ENCODE data around the gene HBS1L.

HBS1L gene

GRCh38 chr6:135073756-135074393, 19.3 kb upstream of the HBS1L start:
- no peak overlapping the region for H3K27ac ChIP-seq (ENCODE audit: low read depth, low read length)
- no peaks in the 10 kb centered on the region for H3K9me3 ChIP-seq (ENCODE audit: control insufficient read depth, insufficient read depth, low read length)
- H3K4me3 ChIP-seq (ENCODE audit: low read depth, low read length): no peak overlapping the region
- H3K4me1 ChIP-seq (ENCODE audit: control insufficient read depth, insufficient read depth, low read length): no peaks in the 10 kb centered on the region
- no peak overlapping the region for H3K9ac ChIP-seq (ENCODE audit: low read depth, low read length)
- no peaks in the 10 kb centered on the region for H3K36me3 ChIP-seq (ENCODE audit: control insufficient read depth, insufficient read depth, low read length)
- H3K27me3 ChIP-seq (ENCODE audit: control insufficient read depth, insufficient read depth, low read length): no peaks in the 10 kb centered on the region

- no peaks in the 10 kb centered on the region for H3K9me3 ChIP-seq (ENCODE audit: control insufficient read depth, insufficient read depth, low read length)
- no peak overlapping the region for H3K27ac ChIP-seq (ENCODE audit: low read depth, low read length)
Observed at GRCh38 chr6:135073217-135073616, 18.6 kb upstream of the HBS1L start.

GRCh38 chr6:135072753-135073152, 18.1 kb upstream of the HBS1L start:
- Histone ChIP-seq H3K9me3 (ENCODE audit: control insufficient read depth, insufficient read depth, low read length) (no peaks in the 10 kb centered on the region), H3K27me3 (ENCODE audit: control insufficient read depth, insufficient read depth, low read length) (no peaks in the 10 kb centered on the region), H3K27ac (ENCODE audit: low read depth, low read length) (no peak overlapping the region), H3K4me3 (ENCODE audit: low read depth, low read length) (no peak overlapping the region), H3K36me3 (ENCODE audit: control insufficient read depth, insufficient read depth, low read length) (no peaks in the 10 kb centered on the region), H3K4me1 (ENCODE audit: control insufficient read depth, insufficient read depth, low read length) (no peaks in the 10 kb centered on the region), H3K9ac (ENCODE audit: low read depth, low read length) (no peak overlapping the region)

More at GRCh38 chr6:135073217-135073616, 18.6 kb upstream of the HBS1L start:
- Histone ChIP-seq H3K27me3 (ENCODE audit: control insufficient read depth, insufficient read depth, low read length) (no peaks in the 10 kb centered on the region), H3K4me3 (ENCODE audit: low read depth, low read length) (no peak overlapping the region), H3K9ac (ENCODE audit: low read depth, low read length) (no peak overlapping the region), H3K36me3 (ENCODE audit: control insufficient read depth, insufficient read depth, low read length) (no peaks in the 10 kb centered on the region), H3K4me1 (ENCODE audit: control insufficient read depth, insufficient read depth, low read length) (no peaks in the 10 kb centered on the region)

- Histone ChIP-seq H3K9me3 (ENCODE audit: control insufficient read depth, insufficient read depth, low read length) (no peaks in the 10 kb centered on the region), H3K27ac (ENCODE audit: low read depth, low read length) (no peak overlapping the region), H3K27me3 (ENCODE audit: control insufficient read depth, insufficient read depth, low read length) (no peaks in the 10 kb centered on the region), H3K9ac (ENCODE audit: low read depth, low read length) (no peak overlapping the region), H3K36me3 (ENCODE audit: control insufficient read depth, insufficient read depth, low read length) (no peaks in the 10 kb centered on the region), H3K4me3 (ENCODE audit: low read depth, low read length) (no peak overlapping the region), H3K4me1 (ENCODE audit: control insufficient read depth, insufficient read depth, low read length) (no peaks in the 10 kb centered on the region)
Observed at GRCh38 chr6:135071541-135071940, 16.9 kb upstream of the HBS1L start.

GRCh38 chr6:135067911-135068310, 13.3 kb upstream of the HBS1L start:
- no peak overlapping the region for H3K27ac ChIP-seq (ENCODE audit: low read depth, low read length)
- no peaks in the 10 kb centered on the region for H3K9me3 ChIP-seq (ENCODE audit: control insufficient read depth, insufficient read depth, low read length)
- H3K36me3 ChIP-seq (ENCODE audit: control insufficient read depth, insufficient read depth, low read length): no peaks in the 10 kb centered on the region
- H3K4me3 ChIP-seq (ENCODE audit: low read depth, low read length): no peak overlapping the region
- H3K27me3 ChIP-seq (ENCODE audit: control insufficient read depth, insufficient read depth, low read length): no peaks in the 10 kb centered on the region
- H3K4me1 ChIP-seq (ENCODE audit: control insufficient read depth, insufficient read depth, low read length): peaks cover 4% of the 10 kb centered on the region; the same call in 1 of the 2 replicates
- no peak overlapping the region for H3K9ac ChIP-seq (ENCODE audit: low read depth, low read length)

- no peak overlapping the region for H3K4me3 ChIP-seq (ENCODE audit: low read depth, low read length)
- no peak overlapping the region for H3K27ac ChIP-seq (ENCODE audit: low read depth, low read length)
- H3K9me3 ChIP-seq (ENCODE audit: control insufficient read depth, insufficient read depth, low read length): no peaks in the 10 kb centered on the region
- no peaks in the 10 kb centered on the region for H3K36me3 ChIP-seq (ENCODE audit: control insufficient read depth, insufficient read depth, low read length)
- H3K9ac ChIP-seq (ENCODE audit: low read depth, low read length): no peak overlapping the region
- H3K27me3 ChIP-seq (ENCODE audit: control insufficient read depth, insufficient read depth, low read length): no peaks in the 10 kb centered on the region
- H3K4me1 ChIP-seq (ENCODE audit: control insufficient read depth, insufficient read depth, low read length): peaks cover 4% of the 10 kb centered on the region; the same call in 1 of the 2 replicates
Observed at GRCh38 chr6:135066806-135067205, 12.2 kb upstream of the HBS1L start.

GRCh38 chr6:135066397-135066796, 11.8 kb upstream of the HBS1L start:
- H3K9me3 ChIP-seq (ENCODE audit: control insufficient read depth, insufficient read depth, low read length): no peaks in the 10 kb centered on the region
- no peaks in the 10 kb centered on the region for H3K27me3 ChIP-seq (ENCODE audit: control insufficient read depth, insufficient read depth, low read length)
- H3K4me3 ChIP-seq (ENCODE audit: low read depth, low read length): no peak overlapping the region
- no peak overlapping the region for H3K9ac ChIP-seq (ENCODE audit: low read depth, low read length)
- peaks cover 4% of the 10 kb centered on the region; the same call in 1 of the 2 replicates for H3K4me1 ChIP-seq (ENCODE audit: control insufficient read depth, insufficient read depth, low read length)
- H3K27ac ChIP-seq (ENCODE audit: low read depth, low read length): no peak overlapping the region
- H3K36me3 ChIP-seq (ENCODE audit: control insufficient read depth, insufficient read depth, low read length): no peaks in the 10 kb centered on the region

GRCh38 chr6:135064586-135064985, 10.0 kb upstream of the HBS1L start:
- no peaks in the 10 kb centered on the region for H3K36me3 ChIP-seq (ENCODE audit: control insufficient read depth, insufficient read depth, low read length)
- no peak overlapping the region for H3K9ac ChIP-seq (ENCODE audit: low read depth, low read length)
- H3K4me3 ChIP-seq (ENCODE audit: low read depth, low read length): no peak overlapping the region
- peaks cover 4% of the 10 kb centered on the region; the same call in 1 of the 2 replicates for H3K4me1 ChIP-seq (ENCODE audit: control insufficient read depth, insufficient read depth, low read length)
- H3K27me3 ChIP-seq (ENCODE audit: control insufficient read depth, insufficient read depth, low read length): no peaks in the 10 kb centered on the region
- H3K9me3 ChIP-seq (ENCODE audit: control insufficient read depth, insufficient read depth, low read length): no peaks in the 10 kb centered on the region
- H3K27ac ChIP-seq (ENCODE audit: low read depth, low read length): no peak overlapping the region

- peaks cover 4% of the 10 kb centered on the region; the same call in 1 of the 2 replicates for H3K4me1 ChIP-seq (ENCODE audit: control insufficient read depth, insufficient read depth, low read length)
- no peak overlapping the region for H3K27ac ChIP-seq (ENCODE audit: low read depth, low read length)
- no peaks in the 10 kb centered on the region for H3K9me3 ChIP-seq (ENCODE audit: control insufficient read depth, insufficient read depth, low read length)
- no peaks in the 10 kb centered on the region for H3K27me3 ChIP-seq (ENCODE audit: control insufficient read depth, insufficient read depth, low read length)
- H3K4me3 ChIP-seq (ENCODE audit: low read depth, low read length): no peak overlapping the region
- H3K36me3 ChIP-seq (ENCODE audit: control insufficient read depth, insufficient read depth, low read length): no peaks in the 10 kb centered on the region
- H3K9ac ChIP-seq (ENCODE audit: low read depth, low read length): no peak overlapping the region
Observed at GRCh38 chr6:135063926-135064325, 9.3 kb upstream of the HBS1L start.

- no peak overlapping the region for H3K4me3 ChIP-seq (ENCODE audit: low read depth, low read length)
- H3K27ac ChIP-seq (ENCODE audit: low read depth, low read length): no peak overlapping the region
- H3K9ac ChIP-seq (ENCODE audit: low read depth, low read length): no peak overlapping the region
- H3K9me3 ChIP-seq (ENCODE audit: control insufficient read depth, insufficient read depth, low read length): no peaks in the 10 kb centered on the region
- no peaks in the 10 kb centered on the region for H3K36me3 ChIP-seq (ENCODE audit: control insufficient read depth, insufficient read depth, low read length)
- peaks cover 4% of the 10 kb centered on the region; the same call in 1 of the 2 replicates for H3K4me1 ChIP-seq (ENCODE audit: control insufficient read depth, insufficient read depth, low read length)
- H3K27me3 ChIP-seq (ENCODE audit: control insufficient read depth, insufficient read depth, low read length): no peaks in the 10 kb centered on the region
Observed at GRCh38 chr6:135062735-135063134, 8.1 kb upstream of the HBS1L start.

GRCh38 chr6:135060076-135060475, 5.5 kb upstream of the HBS1L start:
- Histone ChIP-seq H3K4me1 (ENCODE audit: control insufficient read depth, insufficient read depth, low read length) (peaks cover 6% of the 10 kb centered on the region; the same call in 1 of the 2 replicates), H3K4me3 (ENCODE audit: low read depth, low read length) (no peak overlapping the region), H3K27me3 (ENCODE audit: control insufficient read depth, insufficient read depth, low read length) (no peaks in the 10 kb centered on the region), H3K36me3 (ENCODE audit: control insufficient read depth, insufficient read depth, low read length) (no peaks in the 10 kb centered on the region), H3K9ac (ENCODE audit: low read depth, low read length) (no peak overlapping the region), H3K9me3 (ENCODE audit: control insufficient read depth, insufficient read depth, low read length) (no peaks in the 10 kb centered on the region), H3K27ac (ENCODE audit: low read depth, low read length) (no peak overlapping the region)

All from HUES48 (cell line).